ENCODE data around the gene FGFR3.
"Not testable (repeated sequence)": the region's sequence is repeated elsewhere in the genome, so short reads cannot be mapped to it uniquely, and the experiment has no call there.

GRCh38 chr4:1844618-1845017, 51.5 kb downstream of the FGFR3 start:
- TF ChIP-seq, protein P1, sequence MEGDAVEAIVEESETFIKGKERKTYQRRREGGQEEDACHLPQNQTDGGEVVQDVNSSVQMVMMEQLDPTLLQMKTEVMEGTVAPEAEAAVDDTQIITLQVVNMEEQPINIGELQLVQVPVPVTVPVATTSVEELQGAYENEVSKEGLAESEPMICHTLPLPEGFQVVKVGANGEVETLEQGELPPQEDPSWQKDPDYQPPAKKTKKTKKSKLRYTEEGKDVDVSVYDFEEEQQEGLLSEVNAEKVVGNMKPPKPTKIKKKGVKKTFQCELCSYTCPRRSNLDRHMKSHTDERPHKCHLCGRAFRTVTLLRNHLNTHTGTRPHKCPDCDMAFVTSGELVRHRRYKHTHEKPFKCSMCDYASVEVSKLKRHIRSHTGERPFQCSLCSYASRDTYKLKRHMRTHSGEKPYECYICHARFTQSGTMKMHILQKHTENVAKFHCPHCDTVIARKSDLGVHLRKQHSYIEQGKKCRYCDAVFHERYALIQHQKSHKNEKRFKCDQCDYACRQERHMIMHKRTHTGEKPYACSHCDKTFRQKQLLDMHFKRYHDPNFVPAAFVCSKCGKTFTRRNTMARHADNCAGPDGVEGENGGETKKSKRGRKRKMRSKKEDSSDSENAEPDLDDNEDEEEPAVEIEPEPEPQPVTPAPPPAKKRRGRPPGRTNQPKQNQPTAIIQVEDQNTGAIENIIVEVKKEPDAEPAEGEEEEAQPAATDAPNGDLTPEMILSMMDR (IDR thresholded peaks at IDR 0.05; ENCODE audit: low read depth, low read length) = not testable (repeated sequence)
- not testable (repeated sequence) for TF ChIP-seq EZH2phosphoT487 (IDR thresholded peaks at IDR 0.05; ENCODE audit: low read depth)
